Esophagus muscularis mucosa (tissue), 3 donors: Measurements from ENCODE around the gene ARHGAP32.

Source experiments
- POLR2A ChIP-seq: fragments of 450-650 bp; IDR thresholded peaks from one replicate; pipeline ENCODE4 v1.6.1; 2017; ENCODE audit warnings: antibody characterized with exemption, moderate library complexity, mild to moderate bottlenecking, low read depth
- POLR2AphosphoS5 ChIP-seq, 2 donors: sonication (generic); formaldehyde crosslinking; IDR thresholded peaks; one replicate each; pipeline ENCODE4 v1.6.1; 2017; ENCODE audit warnings: antibody characterized with exemption in 2 of 2
- TF ChIP-seq, protein P1 (sequence below), 3 experiments: fragments of 200-600 bp in 2 of 3; fragments of 450-650 bp in 1 of 3; sonication (generic) in 2 of 3; IDR thresholded peaks; one replicate each; pipeline ENCODE4 v1.5.1; 2017 to 2019; ENCODE audit warnings: antibody characterized with exemption in 3 of 3, mild to moderate bottlenecking in 2 of 3, moderate library complexity in 1 of 3

DNA sequence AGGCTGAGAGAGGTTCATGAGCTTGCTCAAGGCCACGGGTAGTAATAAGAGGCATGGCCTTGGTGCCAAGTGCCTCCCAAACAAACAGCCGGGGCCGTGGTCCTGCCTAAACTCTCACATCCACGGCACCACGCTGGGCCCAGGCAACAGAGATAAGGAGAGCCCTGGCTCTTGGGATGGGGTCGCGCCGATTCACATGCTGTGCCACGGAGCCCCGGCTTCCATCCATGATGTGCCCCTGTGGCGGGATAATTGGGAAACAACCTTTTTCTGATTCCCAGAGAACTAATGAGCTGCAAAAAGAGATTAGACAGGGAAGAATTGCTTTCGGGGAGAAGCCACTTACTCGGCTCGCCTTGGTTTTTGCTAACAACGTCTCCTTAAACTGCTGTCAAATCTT is 271.5 kb downstream of the ARHGAP32 start:
- TF ChIP-seq POLR2A (no peak), POLR2AphosphoS5 (IDR thresholded peaks at IDR 0.05) (no peak)
- TF ChIP-seq, protein P1, sequence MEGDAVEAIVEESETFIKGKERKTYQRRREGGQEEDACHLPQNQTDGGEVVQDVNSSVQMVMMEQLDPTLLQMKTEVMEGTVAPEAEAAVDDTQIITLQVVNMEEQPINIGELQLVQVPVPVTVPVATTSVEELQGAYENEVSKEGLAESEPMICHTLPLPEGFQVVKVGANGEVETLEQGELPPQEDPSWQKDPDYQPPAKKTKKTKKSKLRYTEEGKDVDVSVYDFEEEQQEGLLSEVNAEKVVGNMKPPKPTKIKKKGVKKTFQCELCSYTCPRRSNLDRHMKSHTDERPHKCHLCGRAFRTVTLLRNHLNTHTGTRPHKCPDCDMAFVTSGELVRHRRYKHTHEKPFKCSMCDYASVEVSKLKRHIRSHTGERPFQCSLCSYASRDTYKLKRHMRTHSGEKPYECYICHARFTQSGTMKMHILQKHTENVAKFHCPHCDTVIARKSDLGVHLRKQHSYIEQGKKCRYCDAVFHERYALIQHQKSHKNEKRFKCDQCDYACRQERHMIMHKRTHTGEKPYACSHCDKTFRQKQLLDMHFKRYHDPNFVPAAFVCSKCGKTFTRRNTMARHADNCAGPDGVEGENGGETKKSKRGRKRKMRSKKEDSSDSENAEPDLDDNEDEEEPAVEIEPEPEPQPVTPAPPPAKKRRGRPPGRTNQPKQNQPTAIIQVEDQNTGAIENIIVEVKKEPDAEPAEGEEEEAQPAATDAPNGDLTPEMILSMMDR (IDR thresholded peaks at IDR 0.05): no peak
